ENCODE results near the gene CATSPERD.
A peak's percentile ranks its signal among the peaks of the same experiment; 100 is the strongest.

Gene CATSPERD

GRCh38 chr19:5789351-5789761 is 68.9 kb downstream of the CATSPERD start:
- DNase-seq, result no peak

- DNase-seq, result no peak
These were observed 69.6 kb downstream of the CATSPERD start for GRCh38 chr19:5789886-5790558.

GRCh38 chr19:5790559-5791520 is 70.4 kb downstream of the CATSPERD start, which contains the start of gene DUS3L:
DUS3L (minus strand) TSS chr19:5791163; CDS start chr19:5791141, 22 bp downstream.
- DNase-seq, result peak; percentile 98

- no peak for DNase-seq
These were observed 71.8 kb downstream of the CATSPERD start for GRCh38 chr19:5792224-5792623.

- DNase-seq, result no peak
These were observed 72.8 kb downstream of the CATSPERD start for GRCh38 chr19:5793188-5793587.

GRCh38 chr19:5795382-5795919 is 75.0 kb downstream of the CATSPERD start:
- DNase-seq, result no peak

- DNase-seq, result no peak
These were observed 77.8 kb downstream of the CATSPERD start for GRCh38 chr19:5798244-5798643.

GRCh38 chr19:5799247-5800241 is 79.1 kb downstream of the CATSPERD start:
- DNase-seq, result no peak

- DNase-seq, result no peak
These were observed 80.2 kb downstream of the CATSPERD start for GRCh38 chr19:5800361-5801270.

- no peak for DNase-seq
These were observed 81.6 kb downstream of the CATSPERD start for GRCh38 chr19:5801796-5802619.

GRCh38 chr19:5803441-5803751 is 83.0 kb downstream of the CATSPERD start:
- DNase-seq, result no peak

- peak; percentile 95 for DNase-seq
These were observed 83.5 kb downstream of the CATSPERD start for GRCh38 chr19:5803752-5804515.

- peak; percentile 14 for DNase-seq
These were observed 84.4 kb downstream of the CATSPERD start, which contains the start of gene NRTN for GRCh38 chr19:5804516-5805461. NRTN (plus strand) TSS chr19:5805067; CDS start chr19:5824166, 19,099 bp downstream.

- DNase-seq, result peak; percentile 54
These were observed 85.2 kb downstream of the CATSPERD start for GRCh38 chr19:5805462-5806132.

GRCh38 chr19:5806133-5806489 is 85.7 kb downstream of the CATSPERD start:
- DNase-seq, result no peak

GRCh38 chr19:5806905-5807304 is 86.5 kb downstream of the CATSPERD start:
- no peak for DNase-seq

- DNase-seq, result no peak
These were observed 87.8 kb downstream of the CATSPERD start for GRCh38 chr19:5808120-5808816.
